Mammary epithelial cell (primary cell): ENCODE measurements around the gene NDST4.

Source experiments
- EZH2 ChIP-seq: IDR thresholded peaks from 2 replicates; pipeline ENCODE4 v1.6.1; 2012; ENCODE audit warnings: low read length, inconsistent platforms, borderline replicate concordance
- TF ChIP-seq, protein P1 (sequence below), 2 donors: IDR thresholded peaks in 1 of 2; conservative IDR thresholded peaks in 1 of 2; 2 replicates each; pipeline ENCODE4 v1.5.1; 2011 to 2012; ENCODE audit warnings: inconsistent platforms in 2 of 2, low read length in 2 of 2, mild to moderate bottlenecking in 2 of 2, control low read depth in 1 of 2, low read depth in 1 of 2; ENCODE audit not compliant: insufficient read depth in 1 of 2; ENCODE audit errors: extremely low read depth in 1 of 2

- TF ChIP-seq, protein P1, sequence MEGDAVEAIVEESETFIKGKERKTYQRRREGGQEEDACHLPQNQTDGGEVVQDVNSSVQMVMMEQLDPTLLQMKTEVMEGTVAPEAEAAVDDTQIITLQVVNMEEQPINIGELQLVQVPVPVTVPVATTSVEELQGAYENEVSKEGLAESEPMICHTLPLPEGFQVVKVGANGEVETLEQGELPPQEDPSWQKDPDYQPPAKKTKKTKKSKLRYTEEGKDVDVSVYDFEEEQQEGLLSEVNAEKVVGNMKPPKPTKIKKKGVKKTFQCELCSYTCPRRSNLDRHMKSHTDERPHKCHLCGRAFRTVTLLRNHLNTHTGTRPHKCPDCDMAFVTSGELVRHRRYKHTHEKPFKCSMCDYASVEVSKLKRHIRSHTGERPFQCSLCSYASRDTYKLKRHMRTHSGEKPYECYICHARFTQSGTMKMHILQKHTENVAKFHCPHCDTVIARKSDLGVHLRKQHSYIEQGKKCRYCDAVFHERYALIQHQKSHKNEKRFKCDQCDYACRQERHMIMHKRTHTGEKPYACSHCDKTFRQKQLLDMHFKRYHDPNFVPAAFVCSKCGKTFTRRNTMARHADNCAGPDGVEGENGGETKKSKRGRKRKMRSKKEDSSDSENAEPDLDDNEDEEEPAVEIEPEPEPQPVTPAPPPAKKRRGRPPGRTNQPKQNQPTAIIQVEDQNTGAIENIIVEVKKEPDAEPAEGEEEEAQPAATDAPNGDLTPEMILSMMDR (conservative IDR thresholded peaks at IDR 0.05 in 1 of 2, IDR thresholded peaks at IDR 0.05 in 1 of 2; ENCODE audit: extremely low read depth in 1 of 2, insufficient read depth in 1 of 2, low read depth in 1 of 2, low read length in 2 of 2) = no peak
- TF ChIP-seq EZH2 = no peak
Observed at GRCh38 chr4:114866901-114867670, 246.3 kb downstream of the NDST4 start.
